Measurements from ENCODE around the gene SLC39A5.

SLC39A5 gene

GRCh38 chr12:56220611-56221231, 9.1 kb upstream of the SLC39A5 start:
- peaks cover 44% of the 10 kb centered on the region for H3K4me1 Mint-ChIP-seq
- H3K36me3 Mint-ChIP-seq (ENCODE audit: low read depth), result peaks cover 16% of the 10 kb centered on the region
- no peaks in the 10 kb centered on the region for H3K9me3 Mint-ChIP-seq
- no peaks in the 10 kb centered on the region for H3K27me3 Mint-ChIP-seq (ENCODE audit: low read depth)
- TF ChIP-seq CTCF (IDR thresholded peaks at IDR 0.05; ENCODE audit: unreplicated experiment in 3 of 3), result no peak
- H3K27ac Mint-ChIP-seq, result peak overlapping the region; percentile 100
- peak overlapping the region; percentile 96 to 98 (median 98) for H3K4me3 Mint-ChIP-seq

DNA sequence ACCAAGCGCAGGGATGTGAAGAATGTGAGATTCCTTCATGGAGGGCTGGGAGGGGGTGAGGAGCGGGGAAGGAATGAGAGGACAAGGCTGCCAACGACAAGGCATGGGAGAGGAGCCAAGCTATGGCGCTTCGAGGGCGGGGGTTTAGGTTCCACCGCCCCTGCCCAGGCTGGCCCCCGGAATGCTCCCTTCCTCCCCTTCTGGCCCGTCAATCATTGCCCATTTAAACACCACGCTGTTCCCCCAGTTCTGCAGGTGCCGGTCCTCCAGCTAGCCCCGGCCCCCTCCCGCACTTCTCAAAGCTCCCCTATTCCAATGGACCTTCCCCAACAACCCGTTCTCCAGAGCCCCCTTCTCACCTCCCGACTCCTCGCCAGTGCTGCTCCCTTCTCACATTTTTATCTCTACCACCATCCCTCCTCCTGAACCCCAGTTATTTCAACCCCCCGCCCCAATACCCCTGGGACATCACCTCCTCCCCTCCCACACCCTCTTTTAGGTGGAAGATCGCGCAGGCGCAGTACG, 8.6 kb upstream of the SLC39A5 start:
- Mint-ChIP-seq H3K9me3 (no peaks in the 10 kb centered on the region), H3K36me3 (ENCODE audit: low read depth) (peaks cover 14% of the 10 kb centered on the region), H3K27me3 (ENCODE audit: low read depth) (no peaks in the 10 kb centered on the region), H3K4me1 (peaks cover 44% of the 10 kb centered on the region), H3K4me3 (peak overlapping the region; percentile 96 to 98 (median 98)), H3K27ac (peak overlapping the region; percentile 100)
- no peak for TF ChIP-seq CTCF (IDR thresholded peaks at IDR 0.05; ENCODE audit: unreplicated experiment in 3 of 3)

DNA sequence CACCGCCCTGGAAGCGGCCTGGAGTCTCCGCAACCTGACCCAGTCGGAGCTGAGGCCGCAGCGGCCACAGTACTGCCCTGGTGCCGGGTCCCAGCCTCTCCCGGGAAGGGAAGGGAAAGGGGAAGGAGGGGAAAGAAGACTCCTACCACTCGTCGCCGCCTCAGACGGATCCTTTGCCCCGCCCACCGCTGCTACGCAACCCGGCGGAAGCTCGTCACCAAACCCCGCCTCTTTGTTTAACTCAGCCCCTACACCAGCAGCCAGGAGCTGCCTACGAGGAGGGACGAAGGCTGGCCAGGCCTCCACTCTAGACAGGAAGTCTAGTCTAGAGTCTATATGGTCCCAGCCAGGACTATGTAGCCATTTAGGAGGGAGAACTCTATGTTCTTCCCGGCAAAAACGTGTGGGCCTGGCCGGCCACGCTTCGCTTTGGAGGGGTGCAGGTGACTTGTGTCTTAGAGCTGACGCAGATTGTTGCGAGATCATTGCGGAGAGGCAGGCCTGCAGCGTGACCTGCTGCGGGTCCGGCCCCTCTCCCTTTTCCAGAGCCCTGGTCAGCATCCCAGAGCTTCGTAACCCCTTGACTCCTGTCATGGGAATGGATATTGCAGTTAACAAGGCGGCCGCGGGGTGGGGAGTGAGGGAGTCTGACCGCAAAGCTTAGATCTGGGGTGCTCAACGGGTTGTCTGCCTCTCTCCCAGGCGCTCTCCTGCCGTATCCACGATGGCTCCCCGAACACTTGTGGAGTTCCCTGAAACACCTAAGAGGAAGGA, 7.9 kb upstream of the SLC39A5 start, which contains the start of gene RNF41:
Gene RNF41, minus strand, starts transcription at position 166 of the 774 bp plus-strand sequence. CDS start 7,875 bp downstream, outside the sequence.
- peak within 1 kb of the TSS; percentile 96 to 98 (median 98) for H3K4me3 Mint-ChIP-seq
- no peaks in the 10 kb centered on the region for H3K27me3 Mint-ChIP-seq (ENCODE audit: low read depth)
- H3K36me3 Mint-ChIP-seq (ENCODE audit: low read depth), result peaks cover 9% of the 10 kb centered on the region

DNA sequence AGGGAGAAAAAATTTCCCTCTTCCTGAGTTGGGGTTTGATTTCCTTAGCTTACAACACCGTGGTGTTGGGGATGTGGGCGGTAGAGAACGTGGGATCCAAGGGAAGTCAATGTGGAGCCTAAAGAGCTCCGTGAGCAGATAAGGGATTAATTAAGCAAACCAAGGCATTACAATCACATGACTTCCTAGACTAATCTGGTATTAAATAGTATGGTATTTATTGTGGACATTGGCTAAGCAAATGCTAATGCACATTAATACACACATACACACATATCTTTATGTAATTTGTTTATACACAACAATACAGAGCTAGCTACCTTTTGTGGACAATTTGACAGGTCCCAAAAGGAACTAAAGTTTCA, 7.3 kb upstream of the SLC39A5 start:
- Mint-ChIP-seq H3K27ac (peak overlapping the region; percentile 100), H3K4me1 (peaks cover 39% of the 10 kb centered on the region), H3K4me3 (peak overlapping the region; percentile 96 to 98 (median 98)), H3K36me3 (ENCODE audit: low read depth) (peaks cover 7% of the 10 kb centered on the region), H3K27me3 (ENCODE audit: low read depth) (no peaks in the 10 kb centered on the region), H3K9me3 (no peaks in the 10 kb centered on the region)
- no peak for TF ChIP-seq CTCF (IDR thresholded peaks at IDR 0.05; ENCODE audit: unreplicated experiment in 3 of 3)

More for the DNA sequence above, 7.9 kb upstream of the SLC39A5 start, which contains the start of gene RNF41:
- H3K9me3 Mint-ChIP-seq, result no peaks in the 10 kb centered on the region
- H3K4me1 Mint-ChIP-seq, result peaks cover 39% of the 10 kb centered on the region
- H3K27ac Mint-ChIP-seq, result peak within 1 kb of the TSS; percentile 100
- TF ChIP-seq CTCF (IDR thresholded peaks at IDR 0.05; ENCODE audit: unreplicated experiment in 3 of 3), result peak in 1 of 3 experiments; percentile 35

DNA sequence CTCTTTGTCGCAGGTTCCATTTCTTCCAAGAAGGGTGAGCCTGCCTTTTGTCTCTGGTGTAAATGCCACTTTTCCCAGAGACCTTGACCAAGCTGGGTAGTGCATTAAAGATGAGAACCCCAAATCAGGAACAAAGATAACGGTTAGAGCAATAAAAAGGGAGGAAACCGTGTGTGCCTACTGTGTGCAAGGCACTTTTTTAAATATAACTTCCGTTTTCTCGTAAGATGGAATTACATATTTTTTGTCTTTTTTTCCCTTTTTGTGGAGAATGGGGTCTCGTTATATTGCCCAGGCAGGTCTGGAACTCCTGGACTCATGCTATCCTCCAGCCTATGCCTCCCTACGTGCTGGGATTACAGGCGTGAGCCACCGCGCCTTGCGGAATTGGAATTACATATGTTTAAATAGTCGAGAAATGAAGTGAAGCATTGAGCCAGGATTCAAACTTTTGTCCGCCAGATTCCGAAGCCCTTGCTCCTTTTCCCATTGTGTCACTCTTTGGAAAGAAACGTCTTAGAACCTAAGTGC, 6.2 kb upstream of the SLC39A5 start:
- Mint-ChIP-seq H3K27ac (peak overlapping the region; percentile 100), H3K36me3 (ENCODE audit: low read depth) (peaks cover 7% of the 10 kb centered on the region), H3K4me3 (peak overlapping the region; percentile 79 to 86 (median 83)), H3K27me3 (ENCODE audit: low read depth) (no peaks in the 10 kb centered on the region), H3K9me3 (no peaks in the 10 kb centered on the region), H3K4me1 (peaks cover 39% of the 10 kb centered on the region)
- no peak for TF ChIP-seq CTCF (IDR thresholded peaks at IDR 0.05; ENCODE audit: unreplicated experiment in 3 of 3)
